Mesothelial cell of epicardium (in vitro differentiated cells): Measurements from ENCODE around the gene ZFPM1. TPM values are rescaled to one million over a fixed set of nuclear protein-coding genes. Genes with fewer than 3 reads are reported as not detected.

Source experiments
- DNase-seq, 2 experiments: peaks; one replicate each; pipeline ENCODE4 v3.0.0; 2021; ENCODE audit warnings: low spot score in 2 of 2; ENCODE audit not compliant: unreplicated experiment in 2 of 2
- H3K27ac Mint-ChIP-seq: 2 replicates; pipeline ENCODE4 v1.8.0; 2021; ENCODE audit warnings: mixed read lengths
- H3K27me3 Mint-ChIP-seq: 2 replicates; pipeline ENCODE4 v1.8.0; 2021; ENCODE audit warnings: low read depth, mixed read lengths
- H3K36me3 Mint-ChIP-seq: 2 replicates; pipeline ENCODE4 v1.8.0; 2021; ENCODE audit warnings: mixed read lengths
- H3K4me1 Mint-ChIP-seq: 2 replicates; pipeline ENCODE4 v1.8.0; 2021; ENCODE audit warnings: mixed read lengths
- H3K4me3 Mint-ChIP-seq: 2 replicates; pipeline ENCODE4 v1.8.0; 2021; ENCODE audit warnings: mild to moderate bottlenecking, moderate library complexity, mixed read lengths
- H3K9me3 Mint-ChIP-seq: 2 replicates; pipeline ENCODE4 v1.8.0; 2021; ENCODE audit warnings: mixed read lengths
- CTCF ChIP-seq: fragments of 200-600 bp; sonication (generic); IDR thresholded peaks from one replicate; pipeline ENCODE4 v1.5.0; 2021; ENCODE audit warnings: antibody characterized with exemption; ENCODE audit not compliant: unreplicated experiment
- total RNA-seq: library from RNA; stranded (reverse); gene quantifications from 3 replicates; pipeline ENCODE4 v1.2.1, GENCODE V29; 2021

ZFPM1 gene
- total RNA-seq, 1 donor from 2014 or later = 56.2 TPM

GRCh38 chr16:88538366-88539060, 85.4 kb downstream of the ZFPM1 start:
- no peak overlapping the region for H3K4me3 Mint-ChIP-seq
- peaks cover 8% of the 10 kb centered on the region for H3K4me1 Mint-ChIP-seq
- H3K9me3 Mint-ChIP-seq = peaks cover 7% of the 10 kb centered on the region
- DNase-seq = no peak
- H3K27me3 Mint-ChIP-seq = peaks cover 23% of the 10 kb centered on the region
- H3K27ac Mint-ChIP-seq = no peak overlapping the region
- no peak for TF ChIP-seq CTCF
- H3K36me3 Mint-ChIP-seq = peaks cover 5% of the 10 kb centered on the region

- no peak for TF ChIP-seq CTCF
- no peak for DNase-seq
- peaks cover 10% of the 10 kb centered on the region for H3K9me3 Mint-ChIP-seq
- H3K36me3 Mint-ChIP-seq = peaks cover 6% of the 10 kb centered on the region
- no peak overlapping the region for H3K27ac Mint-ChIP-seq
- H3K4me3 Mint-ChIP-seq = no peak overlapping the region
- peaks cover 8% of the 10 kb centered on the region for H3K4me1 Mint-ChIP-seq
- peaks cover 23% of the 10 kb centered on the region for H3K27me3 Mint-ChIP-seq
Observed at GRCh38 chr16:88539261-88539651, 86.2 kb downstream of the ZFPM1 start.

- DNase-seq = no peak
Observed at GRCh38 chr16:88539652-88540345, 86.7 kb downstream of the ZFPM1 start.

GRCh38 chr16:88540346-88540977, 87.4 kb downstream of the ZFPM1 start:
- Mint-ChIP-seq H3K27me3 (peaks cover 27% of the 10 kb centered on the region), H3K4me1 (peaks cover 6% of the 10 kb centered on the region), H3K4me3 (no peak overlapping the region), H3K9me3 (peaks cover 10% of the 10 kb centered on the region), H3K36me3 (peaks cover 6% of the 10 kb centered on the region), H3K27ac (no peak overlapping the region)
- no peak for TF ChIP-seq CTCF
- DNase-seq = no peak

More at GRCh38 chr16:88539652-88540345, 86.7 kb downstream of the ZFPM1 start:
- no peak for TF ChIP-seq CTCF
- Mint-ChIP-seq H3K27me3 (peaks cover 23% of the 10 kb centered on the region), H3K4me1 (peaks cover 6% of the 10 kb centered on the region), H3K27ac (no peak overlapping the region), H3K9me3 (peaks cover 10% of the 10 kb centered on the region), H3K36me3 (peaks cover 6% of the 10 kb centered on the region), H3K4me3 (no peak overlapping the region)

- peaks cover 10% of the 10 kb centered on the region for H3K9me3 Mint-ChIP-seq
- no peak overlapping the region for H3K27ac Mint-ChIP-seq
- no peak overlapping the region for H3K4me3 Mint-ChIP-seq
- peaks cover 2% of the 10 kb centered on the region for H3K4me1 Mint-ChIP-seq
- no peak for TF ChIP-seq CTCF
- H3K27me3 Mint-ChIP-seq = peaks cover 39% of the 10 kb centered on the region
- DNase-seq = no peak
- peaks cover 6% of the 10 kb centered on the region for H3K36me3 Mint-ChIP-seq
Observed at GRCh38 chr16:88541831-88542616, 88.9 kb downstream of the ZFPM1 start.
